Measurements from ENCODE around the gene LRRC40.

Gene LRRC40

DNA sequence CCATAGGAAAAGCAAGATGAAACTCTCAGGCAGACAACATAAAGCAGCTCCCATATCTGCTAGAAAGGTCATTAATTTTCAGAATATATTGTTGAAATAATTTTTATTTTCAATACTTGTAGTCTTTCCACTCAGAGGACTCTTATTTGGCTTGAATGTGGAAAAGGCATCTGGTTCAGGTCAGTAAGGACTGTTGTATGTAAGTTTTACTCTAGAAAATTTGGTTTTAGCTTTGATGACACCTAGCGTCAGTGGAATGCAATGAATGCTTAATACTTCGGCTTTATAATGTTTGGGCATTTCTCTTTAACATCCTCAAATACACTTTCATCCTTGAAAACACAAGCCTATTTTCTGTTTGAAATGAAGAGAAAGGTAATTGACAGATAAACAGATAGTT, 63.3 kb downstream of the LRRC40 start:
- peak; percentile 48 for TF ChIP-seq CTCF (IDR thresholded peaks at IDR 0.05; ENCODE audit: control insufficient read depth, insufficient read depth, low read depth, low read length, missing control alignments)
- H3K4me3 ChIP-seq (ENCODE audit: control insufficient read depth, low read depth, low read length) = no peak overlapping the region
- DNase-seq (ENCODE audit: low read depth) = no peak

DNA sequence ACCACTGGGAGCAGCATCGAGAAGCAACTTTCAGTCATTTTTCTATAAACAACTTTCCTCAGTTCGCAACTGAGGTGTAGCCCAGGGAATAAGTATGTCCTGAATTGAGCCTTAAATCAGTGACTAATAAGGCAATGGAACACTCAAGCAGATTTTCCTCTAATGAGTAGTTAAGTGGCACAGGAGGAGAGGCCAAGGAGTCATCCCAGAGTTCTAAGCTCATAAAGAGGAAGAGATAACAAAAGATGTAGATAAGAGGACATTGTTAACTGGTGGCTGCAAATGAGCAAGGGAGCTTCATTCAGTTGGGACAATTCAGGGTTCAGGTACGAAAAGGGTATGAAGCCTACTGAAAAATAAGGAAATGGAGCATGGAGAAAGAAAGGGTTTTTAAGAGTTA, 64.5 kb downstream of the LRRC40 start:
- DNase-seq (ENCODE audit: low read depth) = no peak
- TF ChIP-seq CTCF (IDR thresholded peaks at IDR 0.05; ENCODE audit: control insufficient read depth, insufficient read depth, low read depth, low read length, missing control alignments) = peak; percentile 2
- no peak overlapping the region for H3K4me3 ChIP-seq (ENCODE audit: control insufficient read depth, low read depth, low read length)

GRCh38 chr1:70140343-70140742, 65.0 kb downstream of the LRRC40 start:
- no peak overlapping the region for H3K4me3 ChIP-seq (ENCODE audit: control insufficient read depth, low read depth, low read length)
- TF ChIP-seq CTCF (IDR thresholded peaks at IDR 0.05; ENCODE audit: control insufficient read depth, insufficient read depth, low read depth, low read length, missing control alignments) = no peak
- peak; percentile 49 for DNase-seq (ENCODE audit: low read depth)

DNA sequence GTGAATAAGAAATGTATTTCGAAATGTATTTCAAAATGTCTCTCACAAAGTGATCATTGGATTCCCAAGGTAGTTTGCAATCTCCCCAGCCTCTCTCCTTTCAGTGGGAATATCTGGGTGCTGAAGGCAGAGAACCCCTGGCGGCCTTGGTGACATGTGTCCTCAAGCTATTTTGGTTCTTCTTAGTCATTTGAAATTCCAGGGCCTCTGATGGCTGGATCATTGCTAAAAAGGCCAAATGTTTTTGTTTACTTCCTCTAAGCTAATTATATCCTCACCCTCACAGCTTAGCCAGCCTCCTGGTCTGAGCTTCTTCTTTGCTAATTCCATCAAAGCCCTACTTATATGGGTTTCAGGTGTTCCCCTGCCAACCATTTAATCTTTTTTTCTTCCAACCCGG, 71.2 kb downstream of the LRRC40 start:
- no peak overlapping the region for H3K4me3 ChIP-seq (ENCODE audit: control insufficient read depth, low read depth, low read length)
- no peak for TF ChIP-seq CTCF (IDR thresholded peaks at IDR 0.05; ENCODE audit: control insufficient read depth, insufficient read depth, low read depth, low read length, missing control alignments)
- no peak for DNase-seq (ENCODE audit: low read depth)

GRCh38 chr1:70117046-70117445, 88.3 kb downstream of the LRRC40 start:
- no peak for DNase-seq (ENCODE audit: low read depth)
- no peak for TF ChIP-seq CTCF (IDR thresholded peaks at IDR 0.05; ENCODE audit: control insufficient read depth, insufficient read depth, low read depth, low read length, missing control alignments)

DNA sequence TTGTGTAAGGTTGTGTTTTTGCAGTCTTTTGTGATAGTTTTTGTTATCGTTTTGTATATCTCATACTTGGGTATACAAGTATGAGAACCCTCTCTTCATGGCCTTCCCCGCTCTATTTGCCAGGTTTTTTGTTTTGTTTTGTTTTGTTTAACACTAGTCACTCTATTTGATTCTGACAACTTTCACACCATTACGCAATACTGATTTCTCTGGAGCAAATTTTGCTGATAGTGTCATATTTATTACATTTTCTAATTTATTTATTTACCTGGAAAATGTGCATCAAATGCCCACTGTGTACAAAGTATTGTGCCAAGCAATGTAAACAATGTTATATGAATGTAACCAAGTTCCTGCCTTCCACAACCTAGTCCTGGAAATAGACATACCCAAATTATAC, 90.1 kb downstream of the LRRC40 start:
- H3K4me3 ChIP-seq (ENCODE audit: control insufficient read depth, low read depth, low read length) = no peak overlapping the region
- no peak for TF ChIP-seq CTCF (IDR thresholded peaks at IDR 0.05; ENCODE audit: control insufficient read depth, insufficient read depth, low read depth, low read length, missing control alignments)
- no peak for DNase-seq (ENCODE audit: low read depth)

More at GRCh38 chr1:70117046-70117445, 88.3 kb downstream of the LRRC40 start:
- no peak overlapping the region for H3K4me3 ChIP-seq (ENCODE audit: control insufficient read depth, low read depth, low read length)

DNA sequence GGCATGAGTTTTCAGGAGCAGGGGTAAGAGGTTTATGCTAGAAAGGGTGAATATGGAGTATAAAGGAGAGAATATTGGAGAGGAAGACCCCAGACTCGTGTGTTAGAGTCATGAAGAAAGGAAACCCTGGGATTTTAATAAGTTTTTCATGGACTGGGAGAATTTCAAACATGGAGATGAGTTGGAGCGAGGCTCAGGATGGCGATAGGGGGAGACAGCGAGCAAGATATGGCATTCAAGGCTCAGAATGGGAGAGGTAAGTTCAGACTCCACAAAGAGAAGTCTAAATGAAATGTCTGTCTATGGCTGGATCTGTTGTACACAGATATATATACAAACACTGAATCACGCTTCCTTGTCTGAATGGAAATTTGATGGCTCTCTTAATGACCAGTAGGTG, 92.5 kb downstream of the LRRC40 start:
- no peak for TF ChIP-seq CTCF (IDR thresholded peaks at IDR 0.05; ENCODE audit: control insufficient read depth, insufficient read depth, low read depth, low read length, missing control alignments)
- no peak for DNase-seq (ENCODE audit: low read depth)
- no peak overlapping the region for H3K4me3 ChIP-seq (ENCODE audit: control insufficient read depth, low read depth, low read length)

All from AG09309 (cell line).